GM18517 (cell line): ENCODE data around the gene WASHC2A.
"Not testable (repeated sequence)": the region's sequence is repeated elsewhere in the genome, so short reads cannot be mapped to it uniquely, and the experiment has no call there.

Experiments used
- ATAC-seq: cut with Tn5 transposase; IDR thresholded peaks from one replicate; pipeline ENCODE4 v1.9.1; 2021; ENCODE audit warnings: mild to moderate bottlenecking, moderate library complexity; ENCODE audit not compliant: unreplicated experiment

WASHC2A gene, protein sequence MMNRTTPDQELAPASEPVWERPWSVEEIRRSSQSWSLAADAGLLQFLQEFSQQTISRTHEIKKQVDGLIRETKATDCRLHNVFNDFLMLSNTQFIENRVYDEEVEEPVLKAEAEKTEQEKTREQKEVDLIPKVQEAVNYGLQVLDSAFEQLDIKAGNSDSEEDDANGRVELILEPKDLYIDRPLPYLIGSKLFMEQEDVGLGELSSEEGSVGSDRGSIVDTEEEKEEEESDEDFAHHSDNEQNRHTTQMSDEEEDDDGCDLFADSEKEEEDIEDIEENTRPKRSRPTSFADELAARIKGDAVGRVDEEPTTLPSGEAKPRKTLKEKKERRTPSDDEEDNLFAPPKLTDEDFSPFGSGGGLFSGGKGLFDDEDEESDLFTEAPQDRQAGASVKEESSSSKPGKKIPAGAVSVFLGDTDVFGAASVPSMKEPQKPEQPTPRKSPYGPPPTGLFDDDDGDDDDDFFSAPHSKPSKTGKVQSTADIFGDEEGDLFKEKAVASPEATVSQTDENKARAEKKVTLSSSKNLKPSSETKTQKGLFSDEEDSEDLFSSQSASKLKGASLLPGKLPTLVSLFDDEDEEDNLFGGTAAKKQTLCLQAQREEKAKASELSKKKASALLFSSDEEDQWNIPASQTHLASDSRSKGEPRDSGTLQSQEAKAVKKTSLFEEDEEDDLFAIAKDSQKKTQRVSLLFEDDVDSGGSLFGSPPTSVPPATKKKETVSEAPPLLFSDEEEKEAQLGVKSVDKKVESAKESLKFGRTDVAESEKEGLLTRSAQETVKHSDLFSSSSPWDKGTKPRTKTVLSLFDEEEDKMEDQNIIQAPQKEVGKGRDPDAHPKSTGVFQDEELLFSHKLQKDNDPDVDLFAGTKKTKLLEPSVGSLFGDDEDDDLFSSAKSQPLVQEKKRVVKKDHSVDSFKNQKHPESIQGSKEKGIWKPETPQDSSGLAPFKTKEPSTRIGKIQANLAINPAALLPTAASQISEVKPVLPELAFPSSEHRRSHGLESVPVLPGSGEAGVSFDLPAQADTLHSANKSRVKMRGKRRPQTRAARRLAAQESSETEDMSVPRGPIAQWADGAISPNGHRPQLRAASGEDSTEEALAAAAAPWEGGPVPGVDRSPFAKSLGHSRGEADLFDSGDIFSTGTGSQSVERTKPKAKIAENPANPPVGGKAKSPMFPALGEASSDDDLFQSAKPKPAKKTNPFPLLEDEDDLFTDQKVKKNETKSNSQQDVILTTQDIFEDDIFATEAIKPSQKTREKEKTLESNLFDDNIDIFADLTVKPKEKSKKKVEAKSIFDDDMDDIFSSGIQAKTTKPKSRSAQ (N-terminal part only)

DNA sequence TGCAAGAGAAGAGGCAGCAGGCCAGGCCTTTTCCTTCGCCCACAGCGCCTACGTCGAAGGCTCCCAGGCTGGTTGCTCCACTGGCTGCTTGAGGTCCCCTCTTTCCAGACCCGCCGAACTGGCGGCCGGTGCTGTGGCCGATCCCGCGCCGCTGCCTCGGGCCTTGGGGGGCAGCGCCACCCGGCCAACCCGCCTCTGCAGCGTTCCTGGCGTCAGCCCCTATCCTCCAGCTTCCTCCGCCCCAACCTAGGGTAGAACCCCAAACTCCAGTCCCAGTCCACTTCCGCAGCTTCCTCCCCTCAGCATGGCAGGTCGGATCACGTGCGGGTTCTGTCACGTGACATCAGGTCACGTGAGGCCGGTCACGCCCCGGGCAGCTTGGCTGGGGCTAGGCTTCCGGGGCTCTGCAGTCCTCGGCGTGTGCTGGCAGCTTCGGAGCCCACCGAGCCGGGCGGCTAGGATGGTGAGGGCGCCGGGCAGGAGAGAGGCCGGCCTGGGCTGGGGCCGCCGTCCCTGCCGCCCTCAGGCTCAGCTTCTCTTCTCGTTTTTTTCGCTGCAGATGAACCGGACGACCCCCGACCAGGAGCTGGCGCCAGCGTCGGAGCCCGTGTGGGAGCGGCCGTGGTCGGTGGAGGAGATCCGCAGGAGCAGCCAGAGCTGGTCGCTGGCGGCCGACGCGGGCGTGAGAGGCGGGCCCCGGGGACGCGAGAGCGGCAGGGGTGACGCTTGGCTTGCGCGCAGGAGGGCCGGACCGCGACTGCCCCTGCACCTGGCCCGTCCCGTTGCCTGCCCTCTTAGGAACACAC lies at the start of gene WASHC2A:
WASHC2A (plus strand) TSS at position 409 of the 806 bp plus-strand sequence; CDS start at position 461, 52 bp downstream.
- ATAC-seq, result peak; percentile 95

GRCh38 chr10:50019279-50019678 lies 48.5 kb upstream of the WASHC2A start:
- ATAC-seq, result not testable (repeated sequence)

DNA sequence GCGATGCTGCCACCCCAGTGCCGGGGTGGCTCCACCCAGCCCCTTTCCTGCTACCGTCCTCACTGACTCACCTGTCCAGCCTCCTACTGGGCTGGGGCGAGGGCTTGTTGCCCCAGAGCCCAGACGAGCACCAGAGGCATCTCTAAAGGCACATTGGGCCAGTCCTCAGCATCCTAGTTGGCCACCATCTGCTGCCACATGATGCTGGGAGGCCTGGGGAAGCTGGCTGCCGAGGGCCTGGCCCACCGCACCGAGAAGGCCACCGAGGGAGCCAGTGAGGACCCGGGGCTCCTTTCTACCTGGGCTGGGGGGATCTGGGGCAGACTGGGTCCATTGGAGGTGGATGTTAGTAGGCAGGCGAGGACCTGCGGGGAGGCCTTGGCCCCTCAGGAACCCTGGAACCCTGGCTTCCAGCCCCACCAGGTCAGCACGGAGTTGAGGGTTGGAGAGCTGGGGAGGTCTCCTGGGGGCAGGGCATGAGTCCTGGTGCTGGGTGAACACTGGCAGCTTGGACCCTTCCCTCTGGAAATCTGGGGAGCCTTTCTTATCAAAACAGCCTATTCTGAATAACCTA lies 47.2 kb upstream of the WASHC2A start:
- not testable (repeated sequence) for ATAC-seq

GRCh38 chr10:50021646-50022045 lies 46.1 kb upstream of the WASHC2A start:
- ATAC-seq, result no peak

DNA sequence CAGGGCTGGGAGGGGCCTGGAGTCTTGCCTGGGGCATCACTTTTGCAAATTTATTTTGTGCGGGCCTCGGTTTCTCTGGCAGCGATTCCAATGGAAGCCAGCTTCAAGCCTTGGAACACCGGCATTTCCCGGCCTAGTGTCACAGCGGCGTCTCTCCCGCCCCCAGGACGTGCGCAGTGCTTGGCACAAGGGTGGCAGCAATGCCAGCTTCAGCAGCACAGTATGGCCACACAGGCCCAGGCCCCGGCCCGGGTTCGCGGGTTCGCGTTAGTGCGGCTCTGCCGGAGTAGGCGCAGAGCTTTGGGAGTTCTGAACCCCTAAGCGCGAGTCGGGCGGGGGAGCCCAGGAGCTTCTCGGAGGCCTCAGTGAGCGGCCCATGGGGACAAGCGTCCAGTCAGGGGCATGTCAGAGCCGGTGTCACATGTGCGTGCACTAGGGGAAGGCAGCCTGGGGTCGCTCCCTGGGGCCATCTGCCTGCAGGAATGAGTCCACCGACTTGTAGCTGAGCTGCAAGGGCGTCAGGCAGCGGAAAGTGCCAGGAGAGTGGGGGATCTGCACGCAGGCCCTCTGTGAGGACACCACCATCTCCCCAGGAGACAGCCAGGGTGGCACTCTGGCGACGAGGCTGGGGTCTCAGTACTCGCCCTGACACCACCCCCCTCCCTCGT lies 42.9 kb upstream of the WASHC2A start:
- ATAC-seq, result not testable (repeated sequence)

- ATAC-seq, result no peak
Observed at GRCh38 chr10:50025627-50026026, 42.1 kb upstream of the WASHC2A start.

DNA sequence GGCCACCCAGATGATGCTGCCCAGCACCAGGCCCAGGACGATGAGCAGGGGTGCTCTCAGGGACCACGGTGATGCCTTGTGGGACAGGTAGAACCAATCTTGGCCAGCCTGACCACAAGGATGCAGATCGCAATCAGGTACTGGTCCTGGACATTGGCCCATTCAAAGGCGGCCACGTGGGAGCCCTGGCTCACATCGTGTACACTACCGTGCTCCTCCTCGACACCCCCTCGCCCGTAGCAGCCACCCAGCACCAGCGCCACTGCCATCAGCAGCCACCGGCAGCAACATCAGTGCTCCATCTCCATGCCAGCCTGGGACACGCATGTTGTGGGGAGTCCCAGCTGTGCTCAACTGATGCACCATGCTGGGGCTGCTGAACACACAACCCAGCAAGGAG lies 40.6 kb upstream of the WASHC2A start:
- no peak for ATAC-seq

GRCh38 chr10:50033481-50033880 lies 34.3 kb upstream of the WASHC2A start:
- no peak for ATAC-seq

DNA sequence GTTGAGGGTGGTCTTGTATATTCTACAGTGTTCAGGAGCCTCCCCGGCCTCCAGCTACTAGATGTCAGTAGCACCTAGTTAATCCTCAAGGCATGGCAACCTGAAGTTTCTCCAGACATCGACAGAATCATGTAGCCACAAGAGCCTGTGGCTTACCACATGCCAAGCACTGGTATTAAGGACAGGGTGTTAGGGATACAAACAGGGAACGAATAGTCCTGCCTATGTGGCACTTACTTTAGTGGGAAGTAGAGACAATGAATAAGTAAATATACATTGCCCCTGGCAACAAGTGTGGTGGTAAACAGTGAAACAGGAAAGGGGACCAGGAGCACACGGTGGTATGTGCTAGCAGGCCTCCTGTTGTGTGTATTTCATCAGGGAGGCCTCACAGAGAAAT lies 32.4 kb upstream of the WASHC2A start:
- not testable (repeated sequence) for ATAC-seq

DNA sequence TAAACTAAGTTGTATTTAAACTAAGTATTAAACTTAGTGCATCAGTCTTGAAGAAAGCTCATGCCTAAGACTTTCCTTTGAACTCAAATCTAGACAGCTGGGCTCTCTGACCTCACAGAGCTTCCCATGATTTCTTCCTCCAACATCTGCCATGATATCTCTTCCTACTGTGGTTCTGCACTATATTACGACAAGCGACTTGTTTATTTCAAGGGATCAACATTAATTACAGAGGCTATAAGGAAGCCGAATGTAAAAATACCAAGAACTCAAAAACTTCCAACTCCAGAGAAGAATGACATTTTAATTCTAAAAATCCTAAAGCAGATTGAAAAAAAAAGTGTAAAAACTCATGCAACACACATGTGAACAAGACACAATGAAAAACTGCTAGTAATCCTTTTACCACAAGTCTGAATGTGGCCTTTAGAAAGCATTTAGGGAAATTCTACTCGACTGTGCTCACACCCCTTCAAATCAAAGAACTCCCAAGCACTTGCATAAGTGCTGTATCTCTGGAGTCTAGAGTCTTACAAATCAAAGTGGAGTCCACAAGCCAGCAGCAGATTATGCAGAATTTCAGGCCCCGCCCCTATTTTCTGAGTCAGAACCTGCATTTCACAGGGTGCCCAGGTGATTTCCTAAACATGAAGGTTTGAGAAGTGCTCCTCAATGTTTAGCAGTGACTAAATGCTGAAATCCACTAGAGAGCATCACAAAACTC lies 22.7 kb upstream of the WASHC2A start:
- no peak for ATAC-seq

DNA sequence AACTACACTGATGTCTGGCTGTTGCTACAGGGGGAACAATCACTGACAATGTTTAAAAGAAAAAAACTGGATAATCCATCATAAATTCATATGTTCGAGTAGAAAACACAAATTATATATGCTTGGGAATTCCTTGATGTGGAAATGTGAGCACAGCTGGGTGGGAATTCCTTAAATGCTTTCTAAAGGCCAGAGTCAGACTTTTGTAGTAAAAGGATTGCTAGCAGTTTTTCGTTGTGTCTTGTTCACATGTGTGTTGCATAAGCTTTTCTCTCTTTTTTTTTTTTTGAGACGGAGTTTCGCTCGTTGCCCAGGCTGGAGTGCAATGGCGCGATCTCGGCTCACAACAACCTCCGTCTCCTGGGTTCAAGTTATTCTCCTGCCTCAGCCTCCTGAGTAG lies 21.3 kb upstream of the WASHC2A start:
- not testable (repeated sequence) for ATAC-seq

DNA sequence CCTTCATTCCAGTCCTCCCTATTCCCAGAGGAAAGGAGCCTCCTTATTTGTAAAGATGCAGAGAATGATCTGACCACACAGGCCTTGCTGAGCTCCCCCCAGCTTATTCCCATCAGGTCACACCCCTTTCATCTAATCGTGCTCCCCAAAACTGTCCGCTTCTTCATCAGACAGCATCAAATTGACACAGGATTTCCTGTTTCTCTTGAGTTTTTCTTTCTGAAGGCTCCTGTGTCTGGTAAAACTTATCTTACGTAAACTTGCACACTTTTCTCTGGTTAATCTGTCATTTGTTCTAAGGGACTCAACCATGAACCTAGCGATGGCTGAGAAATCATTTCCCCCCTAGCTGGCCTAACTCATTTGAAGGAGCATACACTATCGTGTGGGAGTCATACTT lies 20.2 kb upstream of the WASHC2A start:
- ATAC-seq, result not testable (repeated sequence)

- not testable (repeated sequence) for ATAC-seq
Observed at GRCh38 chr10:50051995-50052660, 15.6 kb upstream of the WASHC2A start.

DNA sequence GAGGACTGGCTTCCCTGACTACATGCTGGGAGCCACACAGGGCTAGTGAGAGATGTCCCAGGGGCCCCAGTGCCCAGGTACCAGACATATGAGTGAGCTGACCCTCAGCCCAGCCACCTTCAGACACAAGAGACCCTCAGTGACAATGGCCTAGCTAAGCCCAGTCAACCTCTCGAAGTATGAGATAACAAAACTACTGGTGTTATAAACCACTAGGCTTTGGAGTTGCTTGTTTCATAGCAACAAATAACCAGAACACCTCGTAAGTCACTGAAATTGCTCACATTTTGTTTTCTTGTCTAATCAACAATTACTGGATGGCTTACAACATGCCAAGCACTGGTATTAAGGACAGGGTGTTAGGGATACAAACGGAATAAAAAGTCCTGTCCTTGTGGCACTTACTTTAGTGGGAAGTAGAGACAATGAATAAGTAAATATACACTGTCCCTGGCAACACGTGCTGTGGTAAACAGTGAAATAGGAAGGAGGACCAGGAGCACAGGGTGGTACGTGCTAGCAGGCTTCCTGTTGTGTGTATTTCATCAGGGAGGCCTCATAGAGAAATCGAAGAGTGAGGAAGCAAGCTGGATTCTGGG lies 14.9 kb upstream of the WASHC2A start:
- ATAC-seq, result not testable (repeated sequence)

- not testable (repeated sequence) for ATAC-seq
Observed at GRCh38 chr10:50055494-50056292, 12.1 kb upstream of the WASHC2A start.

- not testable (repeated sequence) for ATAC-seq
Observed at GRCh38 chr10:50056654-50057053, 11.1 kb upstream of the WASHC2A start.

DNA sequence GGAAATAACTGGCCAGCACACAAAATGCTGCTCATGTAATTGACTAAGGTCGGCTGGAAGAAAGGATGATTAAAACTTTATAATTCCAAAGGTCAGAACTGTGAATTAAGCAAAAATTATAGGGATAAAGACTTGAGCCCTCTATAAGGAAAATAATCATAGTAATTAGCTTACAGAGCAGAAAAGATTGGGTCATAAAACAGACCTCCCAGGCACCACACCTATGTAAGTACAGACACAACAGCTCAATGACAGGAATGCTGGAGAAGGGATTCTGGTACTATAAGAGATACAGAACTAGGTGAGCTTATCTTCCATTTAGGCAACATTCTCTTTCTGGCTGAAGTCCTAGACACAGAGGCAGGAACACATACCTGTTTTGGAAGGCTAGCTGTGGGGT lies 9.0 kb upstream of the WASHC2A start:
- ATAC-seq, result not testable (repeated sequence)
